ENCODE data around the gene TOX2. TPM values are rescaled to one million over a fixed set of nuclear protein-coding genes. Genes with fewer than 3 reads are reported as not detected.

TOX2 gene
- total RNA-seq, 6 experiments from 2014 or later, result 1.5 to 5.0 (median 2.2) TPM

- H3K9me3 ChIP-seq, result no peaks in the 10 kb centered on the region
- no peak overlapping the region for H3K4me3 ChIP-seq
- intact Hi-C loops (cut with DNase I), result no loop called here
- WGBS (ENCODE audit: insufficient coverage, low coverage, low lambda C conversion rate, missing lambda C conversion rate), result 87% methylated on average over 3 of the region's 9 CpGs
- TF ChIP-seq, protein P1, sequence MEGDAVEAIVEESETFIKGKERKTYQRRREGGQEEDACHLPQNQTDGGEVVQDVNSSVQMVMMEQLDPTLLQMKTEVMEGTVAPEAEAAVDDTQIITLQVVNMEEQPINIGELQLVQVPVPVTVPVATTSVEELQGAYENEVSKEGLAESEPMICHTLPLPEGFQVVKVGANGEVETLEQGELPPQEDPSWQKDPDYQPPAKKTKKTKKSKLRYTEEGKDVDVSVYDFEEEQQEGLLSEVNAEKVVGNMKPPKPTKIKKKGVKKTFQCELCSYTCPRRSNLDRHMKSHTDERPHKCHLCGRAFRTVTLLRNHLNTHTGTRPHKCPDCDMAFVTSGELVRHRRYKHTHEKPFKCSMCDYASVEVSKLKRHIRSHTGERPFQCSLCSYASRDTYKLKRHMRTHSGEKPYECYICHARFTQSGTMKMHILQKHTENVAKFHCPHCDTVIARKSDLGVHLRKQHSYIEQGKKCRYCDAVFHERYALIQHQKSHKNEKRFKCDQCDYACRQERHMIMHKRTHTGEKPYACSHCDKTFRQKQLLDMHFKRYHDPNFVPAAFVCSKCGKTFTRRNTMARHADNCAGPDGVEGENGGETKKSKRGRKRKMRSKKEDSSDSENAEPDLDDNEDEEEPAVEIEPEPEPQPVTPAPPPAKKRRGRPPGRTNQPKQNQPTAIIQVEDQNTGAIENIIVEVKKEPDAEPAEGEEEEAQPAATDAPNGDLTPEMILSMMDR (IDR thresholded peaks at IDR 0.05), result no peak
- no peak for TF ChIP-seq POLR2A (IDR thresholded peaks at IDR 0.05)
- no peak for DNase-seq
- no peak for ATAC-seq
- no peaks in the 10 kb centered on the region for H3K36me3 ChIP-seq
- no peaks in the 10 kb centered on the region for H3K27me3 ChIP-seq
- no peaks in the 10 kb centered on the region for H3K4me1 ChIP-seq
- no peak overlapping the region for H3K27ac ChIP-seq
Measured at GRCh38 chr20:44051661-44052000, 137.0 kb downstream of the TOX2 start.

DNA sequence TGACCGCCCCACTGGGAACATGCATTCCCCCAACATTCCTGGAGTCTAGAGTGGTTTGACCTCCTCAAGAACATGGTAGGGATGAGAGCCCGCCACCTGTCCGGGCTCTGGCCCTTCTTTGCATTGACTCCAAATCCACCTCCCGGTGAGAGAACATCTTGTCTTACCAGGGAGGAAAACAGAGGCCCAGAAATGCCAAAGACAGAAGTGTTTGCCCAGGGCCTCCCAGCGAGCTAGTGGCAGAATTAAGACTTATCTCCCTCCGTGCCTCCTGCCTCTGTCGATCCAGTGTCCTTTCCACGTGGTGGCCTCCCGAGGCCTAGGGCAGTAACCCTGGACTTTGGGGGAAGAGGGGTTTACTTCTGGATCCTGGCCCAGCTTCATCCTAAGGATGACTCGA lies 137.5 kb downstream of the TOX2 start:
- DNase-seq (peak in 2 of 3 donors; percentile 15 to 16), ATAC-seq (no peak)
- Histone ChIP-seq H3K36me3 (no peaks in the 10 kb centered on the region), H3K9me3 (no peaks in the 10 kb centered on the region), H3K4me1 (no peaks in the 10 kb centered on the region), H3K4me3 (no peak overlapping the region), H3K27me3 (no peaks in the 10 kb centered on the region), H3K27ac (no peak overlapping the region)
- 80% methylated on average over 4 of the region's 10 CpGs for WGBS (ENCODE audit: insufficient coverage, low coverage, low lambda C conversion rate, missing lambda C conversion rate)
- intact Hi-C loops (cut with DNase I), result no loop called here
- no peak for TF ChIP-seq POLR2A (IDR thresholded peaks at IDR 0.05)
- TF ChIP-seq, protein P1 (IDR thresholded peaks at IDR 0.05), result no peak

DNA sequence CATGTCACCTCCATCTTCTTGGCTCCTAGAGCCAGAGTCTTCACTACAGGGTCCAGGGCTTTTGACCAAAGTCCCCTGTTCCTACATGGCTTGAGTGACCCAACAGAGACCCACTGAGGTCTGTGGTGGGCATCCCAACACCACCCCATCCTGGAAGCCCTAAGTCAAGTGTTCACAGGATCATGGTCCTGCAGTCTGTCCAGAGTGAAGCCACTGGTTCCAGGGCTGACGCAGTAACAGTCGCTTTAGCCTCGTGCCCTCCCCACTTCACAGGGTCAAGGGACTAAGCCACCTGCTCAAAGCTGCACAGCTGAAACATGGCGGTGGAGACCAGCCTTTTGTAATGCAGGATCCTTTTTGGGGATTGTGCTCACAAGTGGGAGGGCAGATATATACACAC lies 138.4 kb downstream of the TOX2 start:
- ATAC-seq, result no peak

GRCh38 chr20:44054118-44054517 lies 139.5 kb downstream of the TOX2 start:
- Histone ChIP-seq H3K4me1 (no peaks in the 10 kb centered on the region), H3K36me3 (no peaks in the 10 kb centered on the region), H3K27me3 (no peaks in the 10 kb centered on the region), H3K9me3 (no peaks in the 10 kb centered on the region), H3K27ac (no peak overlapping the region), H3K4me3 (no peak overlapping the region)
- TF ChIP-seq, protein P1 (IDR thresholded peaks at IDR 0.05), result no peak
- no peak for TF ChIP-seq POLR2A (IDR thresholded peaks at IDR 0.05)
- ATAC-seq (no peak), DNase-seq (no peak)
- intact Hi-C loops (cut with DNase I), result no loop called here
- 85% methylated on average over 12 of the region's 16 CpGs for WGBS (ENCODE audit: insufficient coverage, low coverage, low lambda C conversion rate, missing lambda C conversion rate)

More for the DNA sequence above, 138.4 kb downstream of the TOX2 start:
- Histone ChIP-seq H3K9me3 (no peaks in the 10 kb centered on the region), H3K27me3 (no peaks in the 10 kb centered on the region), H3K27ac (no peak overlapping the region), H3K4me1 (no peaks in the 10 kb centered on the region), H3K4me3 (no peak overlapping the region), H3K36me3 (no peaks in the 10 kb centered on the region)
- no peak for TF ChIP-seq POLR2A (IDR thresholded peaks at IDR 0.05)
- TF ChIP-seq, protein P1 (IDR thresholded peaks at IDR 0.05), result no peak
- intact Hi-C loops (cut with DNase I), result no loop called here
- no CpG with 5 or more reads among the region's 4 CpGs for WGBS (ENCODE audit: insufficient coverage, low coverage, low lambda C conversion rate, missing lambda C conversion rate)
- peak in 1 of 3 donors; percentile 18 for DNase-seq

DNA sequence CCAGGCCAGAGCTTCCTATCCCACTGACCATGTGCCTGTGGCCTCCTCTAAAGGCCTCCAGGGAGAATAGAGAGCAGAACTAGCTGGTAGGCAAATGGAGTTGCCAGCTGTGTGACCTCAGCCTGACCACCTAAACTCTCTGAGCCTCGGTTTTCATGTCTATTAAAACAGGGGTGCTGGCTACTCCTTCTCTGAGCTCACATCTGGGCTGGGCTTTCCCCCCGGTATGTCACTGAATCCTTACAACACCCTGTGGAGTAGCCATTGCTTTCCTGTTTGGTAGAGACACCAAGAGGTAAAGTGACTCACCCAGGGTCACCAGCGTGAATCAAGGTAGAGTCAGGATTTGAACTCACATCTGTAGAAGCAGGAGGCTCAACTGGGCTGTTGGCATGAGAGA lies 140.2 kb downstream of the TOX2 start:
- no peaks in the 10 kb centered on the region for H3K36me3 ChIP-seq
- no peak overlapping the region for H3K27ac ChIP-seq
- intact Hi-C loops (cut with DNase I), result no loop called here
- no peak for ATAC-seq
- H3K4me3 ChIP-seq, result no peak overlapping the region
- no peaks in the 10 kb centered on the region for H3K4me1 ChIP-seq
- no peak for TF ChIP-seq POLR2A (IDR thresholded peaks at IDR 0.05)
- TF ChIP-seq, protein P1 (IDR thresholded peaks at IDR 0.05), result no peak
- WGBS (ENCODE audit: insufficient coverage, low coverage, low lambda C conversion rate, missing lambda C conversion rate), result 82% methylated on average over 3 of the region's 3 CpGs
- no peaks in the 10 kb centered on the region for H3K27me3 ChIP-seq
- no peak for DNase-seq
- no peaks in the 10 kb centered on the region for H3K9me3 ChIP-seq
